ENCODE measurements around the gene RPA3. TPM values are rescaled to one million over a fixed set of nuclear protein-coding genes. Genes with fewer than 3 reads are reported as not detected.

RPA3 gene
- total RNA-seq, 4 donors from 2014 or later, result 14.9 to 35.2 (median 18.4) TPM

- Histone ChIP-seq H3K27me3 (no peaks in the 10 kb centered on the region), H3K9me3 (no peaks in the 10 kb centered on the region), H3K27ac (peak overlapping the region; percentile 12), H3K4me1 (peaks cover 13% of the 10 kb centered on the region), H3K4me3 (no peak overlapping the region), H3K36me3 (no peaks in the 10 kb centered on the region)
- DNase-seq (ENCODE audit: low spot score in 2 of 2), result no peak
- WGBS, result 87% methylated on average over 1 of the region's 1 CpG
- TF ChIP-seq EP300 (IDR thresholded peaks at IDR 0.05), result no peak
- TF ChIP-seq POLR2A (IDR thresholded peaks at IDR 0.05), result no peak
- TF ChIP-seq POLR2AphosphoS5 (IDR thresholded peaks at IDR 0.05), result no peak
- TF ChIP-seq CTCF (IDR thresholded peaks at IDR 0.05), result no peak
These were observed 1.8 kb upstream of the RPA3 start for GRCh38 chr7:7720193-7720592.

GRCh38 chr7:7719236-7719635 is 829 bp upstream of the RPA3 start:
- H3K27me3 ChIP-seq, result no peaks in the 10 kb centered on the region
- WGBS, result 33% methylated on average over 2 of the region's 2 CpGs
- DNase-seq (ENCODE audit: low spot score in 2 of 2), result no peak
- no peaks in the 10 kb centered on the region for H3K36me3 ChIP-seq
- TF ChIP-seq POLR2AphosphoS5 (IDR thresholded peaks at IDR 0.05) (no peak), CTCF (IDR thresholded peaks at IDR 0.05) (no peak), POLR2A (IDR thresholded peaks at IDR 0.05) (no peak), EP300 (IDR thresholded peaks at IDR 0.05) (no peak)
- H3K9me3 ChIP-seq, result no peaks in the 10 kb centered on the region
- H3K4me1 ChIP-seq, result peaks cover 13% of the 10 kb centered on the region
- H3K27ac ChIP-seq, result peak overlapping the region; percentile 12
- H3K4me3 ChIP-seq, result no peak overlapping the region

GRCh38 chr7:7713730-7714129 is 4.7 kb downstream of the RPA3 start:
- TF ChIP-seq POLR2AphosphoS5 (IDR thresholded peaks at IDR 0.05) (no peak), POLR2A (IDR thresholded peaks at IDR 0.05) (no peak), CTCF (IDR thresholded peaks at IDR 0.05) (no peak), EP300 (IDR thresholded peaks at IDR 0.05) (no peak)
- Histone ChIP-seq H3K4me1 (peaks cover under 1% of the 10 kb centered on the region), H3K27ac (no peak overlapping the region), H3K36me3 (no peaks in the 10 kb centered on the region), H3K9me3 (no peaks in the 10 kb centered on the region), H3K27me3 (no peaks in the 10 kb centered on the region), H3K4me3 (no peak overlapping the region)
- 88% methylated on average over 4 of the region's 4 CpGs for WGBS
- DNase-seq (ENCODE audit: low spot score in 2 of 2), result no peak

GRCh38 chr7:7710469-7710868 is 7.9 kb downstream of the RPA3 start:
- DNase-seq (ENCODE audit: low spot score in 2 of 2), result no peak
- Histone ChIP-seq H3K4me3 (no peak overlapping the region), H3K9me3 (no peaks in the 10 kb centered on the region), H3K36me3 (no peaks in the 10 kb centered on the region), H3K27me3 (no peaks in the 10 kb centered on the region), H3K27ac (no peak overlapping the region), H3K4me1 (peaks cover 12% of the 10 kb centered on the region)
- WGBS, result 78% methylated on average over 2 of the region's 2 CpGs
- TF ChIP-seq POLR2A (IDR thresholded peaks at IDR 0.05) (no peak), POLR2AphosphoS5 (IDR thresholded peaks at IDR 0.05) (no peak), EP300 (IDR thresholded peaks at IDR 0.05) (no peak), CTCF (IDR thresholded peaks at IDR 0.05) (no peak)

GRCh38 chr7:7709291-7709690 is 9.1 kb downstream of the RPA3 start:
- no peaks in the 10 kb centered on the region for H3K27me3 ChIP-seq
- WGBS, result 85% methylated on average over 3 of the region's 3 CpGs
- no peaks in the 10 kb centered on the region for H3K9me3 ChIP-seq
- H3K36me3 ChIP-seq, result no peaks in the 10 kb centered on the region
- no peak overlapping the region for H3K4me3 ChIP-seq
- H3K4me1 ChIP-seq, result peaks cover 18% of the 10 kb centered on the region
- no peak overlapping the region for H3K27ac ChIP-seq
- no peak for DNase-seq (ENCODE audit: low spot score in 2 of 2)
- TF ChIP-seq EP300 (IDR thresholded peaks at IDR 0.05), result no peak
- TF ChIP-seq CTCF (IDR thresholded peaks at IDR 0.05), result no peak
- TF ChIP-seq POLR2AphosphoS5 (IDR thresholded peaks at IDR 0.05), result no peak
- no peak for TF ChIP-seq POLR2A (IDR thresholded peaks at IDR 0.05)
